Islet precursor cell (in vitro differentiated cells): ENCODE results near the gene RNF214.
"Not testable (repeated sequence)": the region's sequence is repeated elsewhere in the genome, so short reads cannot be mapped to it uniquely, and the experiment has no call there.

ENCODE experiments used
- DNase-seq: peaks from one replicate; pipeline ENCODE4 v3.0.0-alpha.2; 2018

RNF214 gene

DNA sequence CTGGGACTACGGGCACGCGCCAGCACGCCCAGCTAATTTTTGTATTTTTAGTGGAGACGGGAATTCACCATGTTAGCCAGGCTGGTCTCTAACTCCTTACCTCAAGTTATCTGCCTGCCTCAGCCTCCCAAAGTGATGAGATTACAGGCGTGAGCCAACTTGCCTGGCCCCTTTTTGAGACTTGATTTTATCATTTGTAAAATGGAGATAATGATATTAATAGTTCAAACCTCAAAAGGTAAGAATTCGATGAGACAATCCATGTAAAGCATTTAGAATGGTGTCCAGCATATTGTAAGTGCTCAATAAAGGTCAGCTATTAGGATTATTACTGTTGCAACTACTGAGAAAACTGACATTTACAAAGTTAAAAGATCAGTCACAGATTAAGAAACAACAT lies 86.3 kb downstream of the RNF214 start:
- DNase-seq: no peak

- no peak for DNase-seq
Observed at GRCh38 chr11:117319214-117319840, 86.9 kb downstream of the RNF214 start.

GRCh38 chr11:117327255-117327566 lies 94.7 kb downstream of the RNF214 start:
- not testable (repeated sequence) for DNase-seq

GRCh38 chr11:117327567-117328374 lies 95.3 kb downstream of the RNF214 start, which contains the start of gene CEP164:
TSS of gene CEP164 (plus strand) at chr11:117327854. CDS start at chr11:117338587, 10,733 bp downstream.
- DNase-seq: peak; percentile 98

DNA sequence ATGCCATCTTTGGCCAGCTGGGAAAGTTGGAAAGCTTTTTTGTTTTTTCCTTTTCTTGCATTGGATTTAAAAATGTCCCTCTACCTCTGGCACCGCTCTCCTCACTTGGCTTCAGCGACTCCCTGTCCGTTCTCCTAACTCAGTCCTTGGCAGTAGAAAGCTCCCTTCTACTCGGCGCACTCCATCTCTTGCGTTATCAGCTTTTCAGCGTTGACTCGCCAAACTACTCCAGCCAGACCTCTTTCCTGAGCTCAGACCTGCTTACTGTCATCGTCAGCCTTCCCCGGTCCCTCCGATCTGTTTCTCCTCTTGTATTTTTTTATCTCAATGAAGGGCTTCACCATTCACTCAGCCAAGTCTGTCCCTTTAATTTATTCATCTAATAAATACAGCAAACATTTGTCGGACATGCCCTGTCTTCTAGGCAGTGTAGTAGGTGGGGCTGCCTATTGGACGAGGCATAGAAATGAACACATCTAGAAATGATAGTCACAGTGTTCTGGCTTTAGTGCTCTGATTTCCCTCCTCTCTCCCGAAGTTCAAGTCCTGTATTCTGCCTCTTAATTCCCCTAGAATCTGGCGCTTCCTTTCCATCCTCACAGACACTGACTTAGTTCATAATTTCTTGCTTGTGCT lies 96.0 kb downstream of the RNF214 start:
- DNase-seq: peak; percentile 74

DNA sequence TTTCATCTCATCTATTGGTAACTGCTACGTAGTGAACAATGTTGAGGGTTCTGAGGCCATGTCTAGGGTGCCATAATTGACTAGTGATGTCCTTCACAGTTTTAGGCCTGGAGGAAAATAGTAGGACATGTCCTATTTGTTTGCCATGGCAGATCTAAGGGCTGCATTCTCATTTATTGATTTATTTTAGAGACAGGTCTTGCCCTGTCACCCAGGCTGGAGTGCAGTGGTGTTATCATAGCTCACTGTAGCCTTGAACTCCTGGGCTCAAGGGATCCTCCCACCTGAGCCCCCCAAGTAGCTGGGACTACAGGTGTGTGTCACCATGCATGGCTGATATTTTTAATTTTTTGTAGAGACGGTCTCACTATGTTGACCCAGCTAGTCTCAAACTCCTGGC lies 100.4 kb downstream of the RNF214 start:
- DNase-seq: no peak

- no peak for DNase-seq
Observed at GRCh38 chr11:117333917-117334316, 101.4 kb downstream of the RNF214 start.

GRCh38 chr11:117334896-117335295 lies 102.4 kb downstream of the RNF214 start:
- DNase-seq: no peak

DNA sequence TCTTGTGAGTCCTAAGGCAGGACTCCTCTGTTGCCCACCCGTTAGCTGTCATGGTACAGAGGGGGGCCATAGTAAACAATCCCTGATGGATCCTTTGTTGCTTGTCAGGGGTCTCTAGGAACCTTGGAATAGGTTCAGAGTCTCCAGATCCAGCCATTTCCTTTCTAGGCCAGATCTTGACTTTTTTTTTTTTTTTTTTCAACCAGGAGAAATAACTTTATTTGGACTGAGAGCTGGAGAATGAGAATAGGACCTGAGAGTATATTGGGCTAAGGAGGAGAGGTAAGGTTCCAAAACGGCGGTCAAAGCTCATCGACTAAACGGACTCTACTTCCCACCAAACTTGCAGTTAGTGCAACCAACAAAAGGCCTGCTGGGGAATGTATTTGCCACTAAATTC lies 102.9 kb downstream of the RNF214 start:
- no peak for DNase-seq
